HG03045 (cell line): ENCODE measurements around the gene CCHCR1.

Source experiments
- ATAC-seq: cut with Tn5 transposase; IDR thresholded peaks from one replicate; pipeline ENCODE4 v1.9.1; 2021; ENCODE audit warnings: mild to moderate bottlenecking, moderate library complexity; ENCODE audit not compliant: unreplicated experiment

The CCHCR1 gene

GRCh38 chr6:31110825-31111582 is 46.6 kb downstream of the CCHCR1 start:
- ATAC-seq, result no peak

- ATAC-seq, result no peak
Measured at GRCh38 chr6:31107052-31107451, 50.5 kb downstream of the CCHCR1 start.

GRCh38 chr6:31103136-31103535 is 54.5 kb downstream of the CCHCR1 start:
- ATAC-seq, result no peak

- no peak for ATAC-seq
Measured at GRCh38 chr6:31098449-31098938, 59.1 kb downstream of the CCHCR1 start.

GRCh38 chr6:31096656-31097055 is 60.9 kb downstream of the CCHCR1 start:
- ATAC-seq, result no peak

GRCh38 chr6:31096215-31096614 is 61.4 kb downstream of the CCHCR1 start:
- ATAC-seq, result no peak

- no peak for ATAC-seq
Measured at GRCh38 chr6:31094389-31094881, 63.2 kb downstream of the CCHCR1 start.

GRCh38 chr6:31092769-31093505 is 64.7 kb downstream of the CCHCR1 start:
- no peak for ATAC-seq
